ENCODE data around the gene TBC1D10B.
A peak's percentile ranks its signal among the peaks of the same experiment; 100 is the strongest.

TBC1D10B gene

GRCh38 chr16:30355144-30355953 is 14.9 kb downstream of the TBC1D10B start, which contains the start of gene CD2BP2:
TSS of gene CD2BP2 (minus strand) at chr16:30355308. CDS start at chr16:30354681, 627 bp downstream.
- H3K9ac ChIP-seq: peak within 1 kb of the TSS; percentile 68
- no peaks in the 10 kb centered on the region for H3K9me3 ChIP-seq (ENCODE audit: control insufficient read depth, low read length)
- H3K79me2 ChIP-seq: no peaks in the 10 kb centered on the region
- H3K27me3 ChIP-seq (ENCODE audit: control insufficient read depth, insufficient read depth, low read length): no peaks in the 10 kb centered on the region
- H3K36me3 ChIP-seq (ENCODE audit: control insufficient read depth, insufficient read depth, low read length): no peaks in the 10 kb centered on the region
- peaks cover 6% of the 10 kb centered on the region for H3K4me1 ChIP-seq
- H3K4me2 ChIP-seq (ENCODE audit: low read length): peak within 1 kb of the TSS; percentile 87
- peak within 1 kb of the TSS; percentile 82 for H2AFZ ChIP-seq
- peak within 1 kb of the TSS; percentile 96 for H3K27ac ChIP-seq
- peak within 1 kb of the TSS; percentile 90 for H3K4me3 ChIP-seq (ENCODE audit: low read depth, low read length)
- TF ChIP-seq CTCF (IDR thresholded peaks at IDR 0.05): no peak

- peak overlapping the region; percentile 90 for H3K4me3 ChIP-seq (ENCODE audit: low read depth, low read length)
- no peak for TF ChIP-seq CTCF (IDR thresholded peaks at IDR 0.05)
- H3K27me3 ChIP-seq (ENCODE audit: control insufficient read depth, insufficient read depth, low read length): no peaks in the 10 kb centered on the region
- peak overlapping the region; percentile 82 for H2AFZ ChIP-seq
- no peaks in the 10 kb centered on the region for H3K9me3 ChIP-seq (ENCODE audit: control insufficient read depth, low read length)
- H3K36me3 ChIP-seq (ENCODE audit: control insufficient read depth, insufficient read depth, low read length): no peaks in the 10 kb centered on the region
- no peaks in the 10 kb centered on the region for H3K79me2 ChIP-seq
- peaks cover 6% of the 10 kb centered on the region for H3K4me1 ChIP-seq
- peak overlapping the region; percentile 96 for H3K27ac ChIP-seq
- peak overlapping the region; percentile 85 for H3K4me2 ChIP-seq (ENCODE audit: low read length)
- H3K9ac ChIP-seq: peak overlapping the region; percentile 68
Observed at GRCh38 chr16:30354423-30355143, 15.7 kb downstream of the TBC1D10B start.

GRCh38 chr16:30353438-30354129 is 16.7 kb downstream of the TBC1D10B start:
- TF ChIP-seq CTCF (IDR thresholded peaks at IDR 0.05): no peak
- H2AFZ ChIP-seq: no peak overlapping the region
- no peak overlapping the region for H3K27ac ChIP-seq
- no peaks in the 10 kb centered on the region for H3K9me3 ChIP-seq (ENCODE audit: control insufficient read depth, low read length)
- H3K79me2 ChIP-seq: no peaks in the 10 kb centered on the region
- no peaks in the 10 kb centered on the region for H3K27me3 ChIP-seq (ENCODE audit: control insufficient read depth, insufficient read depth, low read length)
- peaks cover 6% of the 10 kb centered on the region for H3K4me1 ChIP-seq
- no peak overlapping the region for H3K9ac ChIP-seq
- H3K4me3 ChIP-seq (ENCODE audit: low read depth, low read length): peak overlapping the region; percentile 90
- H3K4me2 ChIP-seq (ENCODE audit: low read length): no peak overlapping the region
- H3K36me3 ChIP-seq (ENCODE audit: control insufficient read depth, insufficient read depth, low read length): no peaks in the 10 kb centered on the region

GRCh38 chr16:30352488-30353401 is 17.5 kb downstream of the TBC1D10B start:
- TF ChIP-seq CTCF (IDR thresholded peaks at IDR 0.05): peak; percentile 12
- no peak overlapping the region for H3K4me2 ChIP-seq (ENCODE audit: low read length)
- H3K4me1 ChIP-seq: peaks cover 6% of the 10 kb centered on the region
- H3K9ac ChIP-seq: no peak overlapping the region
- H3K9me3 ChIP-seq (ENCODE audit: control insufficient read depth, low read length): no peaks in the 10 kb centered on the region
- no peak overlapping the region for H3K4me3 ChIP-seq (ENCODE audit: low read depth, low read length)
- H3K36me3 ChIP-seq (ENCODE audit: control insufficient read depth, insufficient read depth, low read length): no peaks in the 10 kb centered on the region
- H3K79me2 ChIP-seq: no peaks in the 10 kb centered on the region
- no peak overlapping the region for H3K27ac ChIP-seq
- H2AFZ ChIP-seq: no peak overlapping the region
- no peaks in the 10 kb centered on the region for H3K27me3 ChIP-seq (ENCODE audit: control insufficient read depth, insufficient read depth, low read length)

All from parathyroid adenoma (tissue), 2 donors.